Panc1 (cell line): ENCODE results near the gene PUSL1. TPM values are rescaled to one million over a fixed set of nuclear protein-coding genes. Genes with fewer than 3 reads are reported as not detected.
A peak's percentile ranks its signal among the peaks of the same experiment; 100 is the strongest.

ENCODE experiments used
- ATAC-seq: fragments of 200-7000 bp; cut with Tn5 transposase; 2 replicates; pipeline ENCODE4 v1.9.1; 2020; ENCODE audit warnings: mild to moderate bottlenecking, moderate library complexity
- BruUV-seq: library from RNA; stranded (reverse); fragments of 400-500 nt; replicated peaks from 2 replicates; lab custom pipeline; 2021; lab: Mats Ljungman, UMichigan
- CTCF ChIA-PET: fragments of 300-600 bp; sonication (Branson Sonifier 250); formaldehyde crosslinking; loops from one replicate; lab custom pipeline; 2022; ENCODE audit warnings: antibody characterized with exemption; lab: Charles Lee
- POLR2A ChIA-PET: fragments of 300-600 bp; sonication (Branson Sonifier 250); formaldehyde crosslinking; loops from one replicate; lab custom pipeline; 2022; ENCODE audit warnings: antibody characterized with exemption; lab: Charles Lee
- DNase-seq: peaks from one replicate; pipeline ENCODE4 v3.0.0-alpha.2; 2010; ENCODE audit warnings: low read depth, low spot score
- H3K27ac ChIP-seq: 2 replicates; pipeline ENCODE4 v1.5.1; 2011; ENCODE audit warnings: mild to moderate bottlenecking, low read length, inconsistent platforms
- H3K27me3 ChIP-seq: fragments of 200-500 bp; sonication (Bioruptor generic); 2 replicates; pipeline ENCODE4 v1.6.0; 2014; ENCODE audit warnings: low read length, inconsistent platforms; ENCODE audit not compliant: control insufficient read depth, insufficient read depth
- H3K36me3 ChIP-seq: fragments of 200-500 bp; sonication (Bioruptor generic); 2 replicates; pipeline ENCODE4 v1.5.1; 2014; ENCODE audit warnings: inconsistent platforms, mild to moderate bottlenecking, low read length, moderate library complexity; ENCODE audit not compliant: control insufficient read depth, insufficient read depth
- H3K4me1 ChIP-seq: 2 replicates; pipeline ENCODE4 v1.5.1; 2011; ENCODE audit warnings: inconsistent platforms, mild to moderate bottlenecking, low read length, moderate library complexity; ENCODE audit not compliant: control insufficient read depth, insufficient read depth
- H3K4me3 ChIP-seq, 2 experiments: 2 replicates each; pipeline ENCODE4 v1.5.1; 2011 to 2012; ENCODE audit warnings: low read depth in 2 of 2, low read length in 2 of 2, mild to moderate bottlenecking in 2 of 2, inconsistent platforms in 1 of 2, moderate library complexity in 1 of 2
- H3K9me3 ChIP-seq: fragments of 200-500 bp; sonication (Bioruptor generic); 2 replicates; pipeline ENCODE4 v1.5.1; 2014; ENCODE audit warnings: low read depth, mild to moderate bottlenecking, inconsistent platforms, low read length, moderate library complexity; ENCODE audit not compliant: control insufficient read depth, insufficient read depth
- CTCF ChIP-seq: fragments of 450-650 bp; IDR thresholded peaks from 2 replicates; pipeline ENCODE4 v1.5.1; 2017; ENCODE audit warnings: mild to moderate bottlenecking
- POLR2AphosphoS5 ChIP-seq: IDR thresholded peaks from 2 replicates; pipeline ENCODE4 v1.6.1; 2012; ENCODE audit warnings: mild to moderate bottlenecking, low read depth, low read length, moderate library complexity
- REST ChIP-seq, 2 experiments: IDR thresholded peaks; 2 replicates each; pipeline ENCODE4 v1.6.1; 2011 to 2012; ENCODE audit warnings: low read depth in 2 of 2, control low read depth in 1 of 2, low read length in 1 of 2, mild to moderate bottlenecking in 1 of 2, moderate library complexity in 1 of 2; ENCODE audit not compliant: insufficient read depth in 1 of 2
- SIN3A ChIP-seq: IDR thresholded peaks from 2 replicates; pipeline ENCODE4 v1.6.1; 2012; ENCODE audit warnings: low read depth, mild to moderate bottlenecking, low read length, moderate library complexity, borderline replicate concordance; ENCODE audit not compliant: insufficient read depth
- TCF7L2 ChIP-seq: IDR thresholded peaks from 2 replicates; pipeline ENCODE4 v1.6.1; 2011; ENCODE audit warnings: mild to moderate bottlenecking, low read depth, low read length, inconsistent platforms
- in situ Hi-C: cut with HindIII; loops from 2 replicates; pipeline ENCODE4 v1.10.0; 2016; ENCODE audit warnings: low sequenced_read_pairs, low pct_unique_long_range_greater_than_20kb
- intact Hi-C: fragments of 100-400 bp; cut with micrococcal nuclease; formaldehyde crosslinking; loops from one replicate; pipeline ENCODE4 v1.10.0; 2022; ENCODE audit not compliant: unreplicated experiment
- total RNA-seq: library from RNA; stranded (reverse); gene quantifications from one replicate; pipeline ENCODE4 v1.2.1, GENCODE V29; 2021; ENCODE audit not compliant: unreplicated experiment

Gene PUSL1
- total RNA-seq, 1 experiment from 2014 or later = 46.9 TPM

GRCh38 chr1:1347026-1347595 is 38.7 kb downstream of the PUSL1 start:
- DNase-seq = no peak
- no peaks in the 10 kb centered on the region; the same call in 1 of the 2 replicates for H3K36me3 ChIP-seq
- POLR2A ChIA-PET = interaction anchor here (0.5 kb wide), 1 partner anchor 101 kb away, joined by 9 read pairs; no protein-coding TSS in a partner anchor
- no TSS peak for BruUV-seq
- intact Hi-C loops (no loop called here), in situ Hi-C loops (no loop called here)
- H3K4me3 ChIP-seq = peak overlapping the region; percentile 74 to 85
- no peaks in the 10 kb centered on the region for H3K9me3 ChIP-seq
- ATAC-seq = no peak
- TF ChIP-seq CTCF = no peak
- no peak for TF ChIP-seq TCF7L2
- no peak for TF ChIP-seq REST (IDR thresholded peaks at IDR 0.05; ENCODE audit: insufficient read depth in 1 of 2, low read depth in 2 of 2, low read length in 1 of 2)
- no peak for TF ChIP-seq SIN3A
- CTCF ChIA-PET = interaction anchor here (1.0 to 2.2 kb wide), 2 partner anchors 16 to 25 kb away, joined by 5 to 8 read pairs; no protein-coding TSS in a partner anchor
- peak overlapping the region; percentile 93 for H3K27ac ChIP-seq
- no peaks in the 10 kb centered on the region for H3K27me3 ChIP-seq
- H3K4me1 ChIP-seq = peaks cover 48% of the 10 kb centered on the region

- peak; percentile 28 for ATAC-seq
- no peak for DNase-seq
- Histone ChIP-seq H3K9me3 (no peaks in the 10 kb centered on the region), H3K36me3 (no peaks in the 10 kb centered on the region; the same call in 1 of the 2 replicates), H3K4me1 (peaks cover 55% of the 10 kb centered on the region), H3K27me3 (no peaks in the 10 kb centered on the region), H3K27ac (peak overlapping the region; percentile 93), H3K4me3 (peak overlapping the region; percentile 74 to 85)
- POLR2A ChIA-PET = interaction anchor here (0.5 kb wide), 1 partner anchor 387 kb away, joined by 3 read pairs; no protein-coding TSS in a partner anchor
- CTCF ChIA-PET = no interaction called here
- intact Hi-C loops = no loop called here
- TF ChIP-seq TCF7L2 (no peak), SIN3A (no peak), POLR2AphosphoS5 (no peak), REST (IDR thresholded peaks at IDR 0.05; ENCODE audit: insufficient read depth in 1 of 2, low read depth in 2 of 2, low read length in 1 of 2) (no peak), CTCF (no peak)
- no TSS peak for BruUV-seq
- in situ Hi-C loops = no loop called here
These were observed 39.4 kb downstream of the PUSL1 start for GRCh38 chr1:1347663-1348419.
